ENCODE results near the gene UVSSA.
"Not testable (repeated sequence)": the region's sequence is repeated elsewhere in the genome, so short reads cannot be mapped to it uniquely, and the experiment has no call there.

Gene UVSSA

GRCh38 chr4:1331591-1332353 lies 15.2 kb upstream of the UVSSA start:
- no peak for DNase-seq

GRCh38 chr4:1332686-1333085 lies 14.3 kb upstream of the UVSSA start:
- DNase-seq = no peak

- no peak for DNase-seq
Measured at GRCh38 chr4:1333256-1333655, 13.8 kb upstream of the UVSSA start.

GRCh38 chr4:1333851-1334578 lies 13.0 kb upstream of the UVSSA start:
- not testable (repeated sequence) for DNase-seq

GRCh38 chr4:1334579-1334895 lies 12.5 kb upstream of the UVSSA start:
- DNase-seq = no peak

- DNase-seq = not testable (repeated sequence)
Measured at GRCh38 chr4:1335193-1335883, 11.7 kb upstream of the UVSSA start.

GRCh38 chr4:1336088-1336491 lies 10.9 kb upstream of the UVSSA start:
- no peak for DNase-seq

- DNase-seq = no peak
Measured at GRCh38 chr4:1337376-1337831, 9.6 kb upstream of the UVSSA start.

- DNase-seq = no peak
Measured at GRCh38 chr4:1337951-1338751, 8.9 kb upstream of the UVSSA start.

GRCh38 chr4:1338752-1339414 lies 8.1 kb upstream of the UVSSA start:
- DNase-seq = no peak

- no peak for DNase-seq
Measured at GRCh38 chr4:1339489-1339888, 7.5 kb upstream of the UVSSA start.

GRCh38 chr4:1340181-1340747 lies 6.7 kb upstream of the UVSSA start:
- no peak for DNase-seq

- no peak for DNase-seq
Measured at GRCh38 chr4:1340861-1341260, 6.1 kb upstream of the UVSSA start.

GRCh38 chr4:1342003-1342402 lies 5.0 kb upstream of the UVSSA start:
- DNase-seq = no peak

GRCh38 chr4:1344696-1345095 lies 2.3 kb upstream of the UVSSA start:
- no peak for DNase-seq

- DNase-seq = no peak
Measured at GRCh38 chr4:1345903-1346780, 866 bp upstream of the UVSSA start.

- DNase-seq = no peak
Measured at GRCh38 chr4:1347410-1347864, 429 bp downstream of the UVSSA start.

- DNase-seq = no peak
Measured at GRCh38 chr4:1348014-1348513, 1.1 kb downstream of the UVSSA start.

GRCh38 chr4:1348746-1349145 lies 1.7 kb downstream of the UVSSA start:
- no peak for DNase-seq

- DNase-seq = no peak
Measured at GRCh38 chr4:1349359-1350168, 2.6 kb downstream of the UVSSA start.
